Activated T-helper 1 cell treated with anti-CD3 and anti-CD28 coated beads, Interleukin-12 subunit alpha, Interleukin-12 subunit beta, Interleukin-2, Interleukin-4 antibody, amounts not matched to agents 30 ng/mL and 10 ng/mL and 1 ng/mL, durations not matched to agents 14 hours and 24 hours and 36 hours (primary cell): ENCODE results near the gene RFX8. TPM values are rescaled to one million over a fixed set of nuclear protein-coding genes. Genes with fewer than 3 reads are reported as not detected.

ENCODE experiments used
- DNase-seq: peaks from one replicate; pipeline ENCODE4 v3.0.0; 2021; ENCODE audit warnings: low spot score
- H3K27ac Mint-ChIP-seq: one replicate; pipeline ENCODE4 v1.8.0; 2021; ENCODE audit warnings: mild to moderate bottlenecking, mixed read lengths
- H3K27me3 Mint-ChIP-seq: one replicate; pipeline ENCODE4 v1.8.0; 2022; ENCODE audit warnings: mild to moderate bottlenecking, moderate library complexity, mixed read lengths; ENCODE audit not compliant: insufficient read depth
- H3K36me3 Mint-ChIP-seq: one replicate; pipeline ENCODE4 v1.8.0; 2021; ENCODE audit warnings: low read depth, mixed read lengths
- H3K4me1 Mint-ChIP-seq: one replicate; pipeline ENCODE4 v1.8.0; 2021; ENCODE audit warnings: low read depth, mixed read lengths
- H3K4me3 Mint-ChIP-seq: one replicate; pipeline ENCODE4 v1.8.0; 2021; ENCODE audit warnings: mild to moderate bottlenecking, moderate library complexity, mixed read lengths
- H3K9me3 Mint-ChIP-seq: one replicate; pipeline ENCODE4 v1.8.0; 2021; ENCODE audit warnings: mixed read lengths
- intact Hi-C: fragments of 100-400 bp; cut with micrococcal nuclease; formaldehyde crosslinking; loops from one replicate; pipeline ENCODE4 v1.15.1; 2024
- total RNA-seq: library from RNA; stranded (reverse); gene quantifications from 2 replicates; pipeline ENCODE4 v1.2.3, GENCODE V29; 2022

RFX8 gene
- total RNA-seq, 1 donor from 2014 or later = 0.78 TPM

- H3K27ac Mint-ChIP-seq = no peak overlapping the region
- H3K4me1 Mint-ChIP-seq = peaks cover 40% of the 10 kb centered on the region
- no peak overlapping the region for H3K4me3 Mint-ChIP-seq
- no peaks in the 10 kb centered on the region for H3K9me3 Mint-ChIP-seq
- H3K36me3 Mint-ChIP-seq = no peaks in the 10 kb centered on the region
- H3K27me3 Mint-ChIP-seq = peaks cover 4% of the 10 kb centered on the region
- intact Hi-C loops = loop anchor here (5.0 to 10.0 kb wide), 3 partner anchors 237 to 465 kb away; no protein-coding TSS in a partner anchor
- DNase-seq = no peak
Observed at GRCh38 chr2:101479810-101480209, 4.9 kb upstream of the RFX8 start.

GRCh38 chr2:101479328-101479727 lies 4.4 kb upstream of the RFX8 start:
- peaks cover 4% of the 10 kb centered on the region for H3K27me3 Mint-ChIP-seq
- H3K4me1 Mint-ChIP-seq = peaks cover 43% of the 10 kb centered on the region
- no peak for DNase-seq
- intact Hi-C loops = loop anchor here (5.0 to 10.0 kb wide), 3 partner anchors 238 to 465 kb away; no protein-coding TSS in a partner anchor
- no peak overlapping the region for H3K27ac Mint-ChIP-seq
- H3K9me3 Mint-ChIP-seq = no peaks in the 10 kb centered on the region
- H3K4me3 Mint-ChIP-seq = no peak overlapping the region
- H3K36me3 Mint-ChIP-seq = no peaks in the 10 kb centered on the region

- Mint-ChIP-seq H3K27ac (no peak overlapping the region), H3K9me3 (no peaks in the 10 kb centered on the region), H3K27me3 (peaks cover 4% of the 10 kb centered on the region), H3K4me1 (peaks cover 47% of the 10 kb centered on the region), H3K36me3 (no peaks in the 10 kb centered on the region), H3K4me3 (no peak overlapping the region)
- DNase-seq = no peak
- intact Hi-C loops = loop anchor here (5.0 to 10.0 kb wide), 3 partner anchors 239 to 464 kb away; no protein-coding TSS in a partner anchor
Observed at GRCh38 chr2:101478181-101479001, 3.5 kb upstream of the RFX8 start.

GRCh38 chr2:101477556-101477955 lies 2.6 kb upstream of the RFX8 start:
- DNase-seq = no peak
- intact Hi-C loops = loop anchor here (5.0 to 10.0 kb wide), 3 partner anchors 240 to 463 kb away; no protein-coding TSS in a partner anchor
- H3K4me1 Mint-ChIP-seq = peaks cover 55% of the 10 kb centered on the region
- H3K27ac Mint-ChIP-seq = no peak overlapping the region
- H3K4me3 Mint-ChIP-seq = no peak overlapping the region
- no peaks in the 10 kb centered on the region for H3K9me3 Mint-ChIP-seq
- no peaks in the 10 kb centered on the region for H3K36me3 Mint-ChIP-seq
- peaks cover 4% of the 10 kb centered on the region for H3K27me3 Mint-ChIP-seq

GRCh38 chr2:101476605-101477208 lies 1.8 kb upstream of the RFX8 start:
- intact Hi-C loops = loop anchor here (5.0 to 10.0 kb wide), 3 partner anchors 241 to 462 kb away; no protein-coding TSS in a partner anchor
- no peak overlapping the region for H3K4me3 Mint-ChIP-seq
- no peak overlapping the region for H3K27ac Mint-ChIP-seq

GRCh38 chr2:101473911-101474701 lies 806 bp downstream of the RFX8 start:
- Mint-ChIP-seq H3K36me3 (no peaks in the 10 kb centered on the region), H3K9me3 (no peaks in the 10 kb centered on the region), H3K4me1 (peaks cover 62% of the 10 kb centered on the region), H3K4me3 (peak overlapping the region; percentile 84), H3K27ac (peak overlapping the region; percentile 86), H3K27me3 (no peaks in the 10 kb centered on the region)
- DNase-seq = peak; percentile 52
- intact Hi-C loops = loop anchor here (1.0 to 10.0 kb wide), 7 partner anchors 27 to 459 kb away; no protein-coding TSS in a partner anchor

More at GRCh38 chr2:101476605-101477208, 1.8 kb upstream of the RFX8 start:
- Mint-ChIP-seq H3K4me1 (peaks cover 64% of the 10 kb centered on the region), H3K36me3 (no peaks in the 10 kb centered on the region), H3K9me3 (no peaks in the 10 kb centered on the region), H3K27me3 (peaks cover 4% of the 10 kb centered on the region)
- DNase-seq = no peak

- peaks cover 62% of the 10 kb centered on the region for H3K4me1 Mint-ChIP-seq
- peak overlapping the region; percentile 86 for H3K27ac Mint-ChIP-seq
- H3K27me3 Mint-ChIP-seq = no peaks in the 10 kb centered on the region
- no peaks in the 10 kb centered on the region for H3K9me3 Mint-ChIP-seq
- H3K4me3 Mint-ChIP-seq = peak overlapping the region; percentile 82
- intact Hi-C loops = loop anchor here (10.0 kb wide), 1 partner anchor 459 kb away; no protein-coding TSS in a partner anchor
- no peaks in the 10 kb centered on the region for H3K36me3 Mint-ChIP-seq
- no peak for DNase-seq
Observed at GRCh38 chr2:101473591-101473910, 1.4 kb downstream of the RFX8 start.

GRCh38 chr2:101469863-101470262 lies 5.0 kb downstream of the RFX8 start:
- Mint-ChIP-seq H3K4me1 (peaks cover 31% of the 10 kb centered on the region), H3K27ac (no peak overlapping the region), H3K9me3 (no peaks in the 10 kb centered on the region), H3K27me3 (no peaks in the 10 kb centered on the region), H3K4me3 (no peak overlapping the region), H3K36me3 (peaks cover 8% of the 10 kb centered on the region)
- intact Hi-C loops = loop anchor here (10.0 kb wide), 1 partner anchor 455 kb away; no protein-coding TSS in a partner anchor
- DNase-seq = no peak

- intact Hi-C loops = no loop called here
- H3K9me3 Mint-ChIP-seq = no peaks in the 10 kb centered on the region
- peaks cover 21% of the 10 kb centered on the region for H3K4me1 Mint-ChIP-seq
- no peak overlapping the region for H3K27ac Mint-ChIP-seq
- no peak overlapping the region for H3K4me3 Mint-ChIP-seq
- H3K27me3 Mint-ChIP-seq = no peaks in the 10 kb centered on the region
- peaks cover 10% of the 10 kb centered on the region for H3K36me3 Mint-ChIP-seq
- DNase-seq = no peak
Observed at GRCh38 chr2:101467306-101467705, 7.6 kb downstream of the RFX8 start.

GRCh38 chr2:101466426-101466825 lies 8.5 kb downstream of the RFX8 start:
- Mint-ChIP-seq H3K36me3 (peaks cover 10% of the 10 kb centered on the region), H3K27ac (no peak overlapping the region), H3K27me3 (no peaks in the 10 kb centered on the region), H3K4me3 (no peak overlapping the region), H3K9me3 (no peaks in the 10 kb centered on the region), H3K4me1 (peaks cover 12% of the 10 kb centered on the region)
- no peak for DNase-seq
- intact Hi-C loops = no loop called here

GRCh38 chr2:101464841-101465240 lies 10.1 kb downstream of the RFX8 start:
- no peak for DNase-seq
- Mint-ChIP-seq H3K27me3 (no peaks in the 10 kb centered on the region), H3K36me3 (peaks cover 10% of the 10 kb centered on the region), H3K27ac (no peak overlapping the region), H3K9me3 (no peaks in the 10 kb centered on the region), H3K4me3 (no peak overlapping the region), H3K4me1 (peaks cover 9% of the 10 kb centered on the region)
- intact Hi-C loops = no loop called here

- peaks cover 9% of the 10 kb centered on the region for H3K4me1 Mint-ChIP-seq
- DNase-seq = no peak
- no peak overlapping the region for H3K27ac Mint-ChIP-seq
- intact Hi-C loops = no loop called here
- H3K36me3 Mint-ChIP-seq = peaks cover 10% of the 10 kb centered on the region
- H3K9me3 Mint-ChIP-seq = no peaks in the 10 kb centered on the region
- no peak overlapping the region for H3K4me3 Mint-ChIP-seq
- no peaks in the 10 kb centered on the region for H3K27me3 Mint-ChIP-seq
Observed at GRCh38 chr2:101463911-101464641, 10.8 kb downstream of the RFX8 start.
